GM20431 (cell line): Measurements from ENCODE around the gene DLST.

ENCODE experiments used
- in situ Hi-C: fragments of 300-500 bp; cut with MseI, MboI; formaldehyde crosslinking; loops from one replicate; pipeline ENCODE4 v1.15.0; 2020; ENCODE audit warnings: low sequenced_read_pairs; ENCODE audit not compliant: unreplicated experiment

The DLST gene

GRCh38 chr14:74949859-74950573 lies 68.3 kb downstream of the DLST start:
- in situ Hi-C loops: no loop called here

DNA sequence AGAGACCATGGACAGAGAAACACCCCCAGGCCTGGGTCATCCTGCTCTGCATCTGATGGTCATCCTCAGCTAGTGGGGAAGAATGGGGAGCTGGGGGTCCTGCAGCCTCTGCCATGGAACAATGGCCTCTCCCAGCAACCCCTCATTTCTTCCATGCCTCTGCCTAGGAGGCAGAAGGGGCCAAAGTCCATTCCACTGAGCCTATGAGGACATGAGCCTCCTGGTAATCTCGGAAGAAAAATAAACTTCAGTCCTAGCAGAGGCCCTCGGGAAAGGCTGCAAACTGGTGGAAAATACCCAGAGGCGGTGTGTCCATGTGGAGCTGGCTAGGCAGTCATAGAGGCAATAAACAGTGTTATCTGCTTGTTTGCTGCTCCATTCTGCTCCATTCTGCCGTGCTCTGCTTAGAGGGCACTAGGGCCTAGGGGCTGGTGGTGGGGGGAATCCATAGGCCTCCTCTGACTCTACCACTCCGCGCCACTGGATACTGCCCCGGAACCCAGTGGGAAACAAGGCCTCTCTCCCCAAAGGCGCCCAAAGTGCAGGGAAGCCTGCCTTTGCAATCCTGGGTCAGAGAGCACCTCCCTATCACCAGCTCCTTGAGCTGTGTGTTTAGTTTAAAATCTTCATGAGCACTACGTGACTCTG lies 69.2 kb downstream of the DLST start:
- in situ Hi-C loops: no loop called here

- in situ Hi-C loops: no loop called here
Observed at GRCh38 chr14:74951443-74952179, 69.9 kb downstream of the DLST start.

- in situ Hi-C loops: no loop called here
Observed at GRCh38 chr14:74952180-74952665, 70.5 kb downstream of the DLST start.

GRCh38 chr14:74952697-74953484 lies 71.2 kb downstream of the DLST start:
- in situ Hi-C loops: no loop called here
